Esophagus squamous epithelium (tissue), 4 donors: ENCODE data around the gene RNF34.

Experiments used
- CTCF ChIP-seq, 6 experiments: fragments of 450-650 bp in 4 of 6; fragments of 200-600 bp in 2 of 6; sonication (generic) in 2 of 6; IDR thresholded peaks; one replicate each; pipeline ENCODE4 v1.5.1; 2016 to 2019; ENCODE audit warnings: antibody characterized with exemption in 6 of 6, mild to moderate bottlenecking in 4 of 6, moderate library complexity in 4 of 6
- POLR2A ChIP-seq, 4 donors: fragments of 450-650 bp; IDR thresholded peaks; one replicate each; pipeline ENCODE4 v1.6.1; 2017; ENCODE audit warnings: antibody characterized with exemption in 4 of 4, mild to moderate bottlenecking in 4 of 4, moderate library complexity in 3 of 4

DNA sequence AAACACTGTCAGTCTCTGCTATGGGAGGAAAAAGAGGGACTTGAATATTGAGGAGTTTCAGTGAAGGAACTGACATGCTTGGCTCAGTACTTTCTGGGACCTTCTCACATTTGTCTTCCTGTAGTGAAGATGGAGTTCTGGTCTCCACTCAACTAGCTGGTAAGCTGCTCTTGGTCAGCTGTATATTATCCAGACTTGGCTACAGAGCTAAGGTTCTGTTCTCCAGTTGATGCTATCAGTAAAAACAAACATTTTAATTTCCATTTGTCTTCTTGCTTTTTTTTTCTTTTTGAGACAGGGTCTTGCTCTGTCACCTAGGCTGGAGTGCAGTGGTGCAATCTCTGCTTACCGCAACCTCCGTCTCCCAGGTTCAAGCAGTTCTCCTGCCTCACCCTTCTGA, 5.3 kb downstream of the RNF34 start:
- no peak for TF ChIP-seq CTCF (IDR thresholded peaks at IDR 0.05)
- TF ChIP-seq POLR2A (IDR thresholded peaks at IDR 0.05) = no peak
